Activated CD4-positive, alpha-beta memory T cell treated with anti-CD3 and anti-CD28 coated beads for 36 hours (primary cell): ENCODE measurements around the gene PARN. TPM values are rescaled to one million over a fixed set of nuclear protein-coding genes. Genes with fewer than 3 reads are reported as not detected.

Experiments used
- CTCF ChIA-PET: fragments of 350-600 bp; sonication (Branson Sonifier 250); formaldehyde crosslinking; loops from one replicate; lab custom pipeline; 2021; ENCODE audit warnings: antibody characterized with exemption, inconsistent platforms; lab: Charles Lee
- POLR2A ChIA-PET: fragments of 350-600 bp; sonication (Branson Sonifier 250); formaldehyde crosslinking; loops from one replicate; lab custom pipeline; 2021; ENCODE audit warnings: antibody characterized with exemption; lab: Charles Lee
- DNase-seq: peaks from one replicate; pipeline ENCODE4 v3.0.0-alpha.2; 2020
- H3K27ac Mint-ChIP-seq: one replicate; pipeline ENCODE4 v1.8.0; 2021; ENCODE audit warnings: mixed read lengths
- H3K27me3 Mint-ChIP-seq: one replicate; pipeline ENCODE4 v1.8.0; 2021; ENCODE audit warnings: mixed read lengths
- H3K36me3 Mint-ChIP-seq: one replicate; pipeline ENCODE4 v1.8.0; 2021; ENCODE audit warnings: mixed read lengths
- H3K4me1 Mint-ChIP-seq: one replicate; pipeline ENCODE4 v1.8.0; 2021; ENCODE audit warnings: low read depth, mixed read lengths
- H3K4me3 Mint-ChIP-seq: one replicate; pipeline ENCODE4 v1.8.0; 2021; ENCODE audit warnings: mild to moderate bottlenecking, mixed read lengths
- H3K9me3 Mint-ChIP-seq: one replicate; pipeline ENCODE4 v1.8.0; 2021; ENCODE audit warnings: mixed read lengths
- intact Hi-C: fragments of 100-400 bp; cut with micrococcal nuclease; formaldehyde crosslinking; loops from one replicate; pipeline ENCODE4 v1.15.1; 2023
- total RNA-seq, 2 experiments: library from RNA; stranded (reverse); gene quantifications; one replicate each; pipeline ENCODE4 v1.2.3, GENCODE V29; 2021

The PARN gene
- total RNA-seq, 2 experiments from 2014 or later, result 43.4 to 44.2 TPM

GRCh38 chr16:14501331-14502255 is 128.5 kb downstream of the PARN start:
- H3K27ac Mint-ChIP-seq, result no peak overlapping the region
- peaks cover 17% of the 10 kb centered on the region for H3K4me1 Mint-ChIP-seq
- no peaks in the 10 kb centered on the region for H3K36me3 Mint-ChIP-seq
- no peaks in the 10 kb centered on the region for H3K9me3 Mint-ChIP-seq
- intact Hi-C loops, result no loop called here
- POLR2A ChIA-PET, result no interaction called here
- no peak overlapping the region for H3K4me3 Mint-ChIP-seq
- CTCF ChIA-PET, result no interaction called here
- no peaks in the 10 kb centered on the region for H3K27me3 Mint-ChIP-seq
- DNase-seq, result no peak

GRCh38 chr16:14500791-14501190 is 129.3 kb downstream of the PARN start:
- Mint-ChIP-seq H3K27ac (no peak overlapping the region), H3K27me3 (no peaks in the 10 kb centered on the region), H3K4me1 (peaks cover 13% of the 10 kb centered on the region), H3K4me3 (no peak overlapping the region), H3K36me3 (no peaks in the 10 kb centered on the region), H3K9me3 (no peaks in the 10 kb centered on the region)
- POLR2A ChIA-PET, result no interaction called here
- DNase-seq, result no peak
- intact Hi-C loops, result no loop called here
- CTCF ChIA-PET, result no interaction called here

DNA sequence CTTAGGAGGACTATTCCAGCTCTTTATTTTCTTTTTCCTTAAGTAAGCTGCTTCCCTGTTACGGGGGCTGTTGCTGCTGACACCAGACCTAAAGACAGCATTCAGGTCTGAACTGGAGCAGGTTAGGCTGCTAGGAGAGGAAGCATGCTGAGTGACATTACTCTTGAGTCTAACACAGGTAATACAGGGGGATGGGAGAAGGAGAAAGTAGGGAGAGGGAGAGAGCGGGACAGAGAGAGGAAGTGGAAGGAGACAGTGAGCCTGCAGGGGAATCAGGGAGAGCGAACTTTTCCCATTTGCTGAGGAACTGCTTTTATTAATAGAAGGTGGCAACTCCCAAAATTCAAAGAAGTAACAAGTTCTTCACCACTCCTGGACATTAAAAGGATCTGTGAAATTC is 130.9 kb downstream of the PARN start:
- H3K27ac Mint-ChIP-seq, result no peak overlapping the region
- POLR2A ChIA-PET, result no interaction called here
- H3K27me3 Mint-ChIP-seq, result no peaks in the 10 kb centered on the region
- H3K4me3 Mint-ChIP-seq, result no peak overlapping the region
- peaks cover 12% of the 10 kb centered on the region for H3K4me1 Mint-ChIP-seq
- no peak for DNase-seq
- intact Hi-C loops, result no loop called here
- peaks cover 3% of the 10 kb centered on the region for H3K36me3 Mint-ChIP-seq
- CTCF ChIA-PET, result no interaction called here
- no peaks in the 10 kb centered on the region for H3K9me3 Mint-ChIP-seq

- no peak overlapping the region for H3K27ac Mint-ChIP-seq
- peaks cover 10% of the 10 kb centered on the region for H3K4me1 Mint-ChIP-seq
- intact Hi-C loops, result no loop called here
- ChIA-PET POLR2A (no interaction called here), CTCF (no interaction called here)
- H3K36me3 Mint-ChIP-seq, result peaks cover 3% of the 10 kb centered on the region
- no peak overlapping the region for H3K4me3 Mint-ChIP-seq
- H3K9me3 Mint-ChIP-seq, result no peaks in the 10 kb centered on the region
- H3K27me3 Mint-ChIP-seq, result no peaks in the 10 kb centered on the region
- DNase-seq, result no peak
These were observed 132.6 kb downstream of the PARN start for GRCh38 chr16:14497245-14498082.

- no peaks in the 10 kb centered on the region for H3K27me3 Mint-ChIP-seq
- intact Hi-C loops, result no loop called here
- no peak overlapping the region for H3K4me3 Mint-ChIP-seq
- ChIA-PET POLR2A (no interaction called here), CTCF (no interaction called here)
- DNase-seq, result no peak
- peaks cover 3% of the 10 kb centered on the region for H3K36me3 Mint-ChIP-seq
- peaks cover 13% of the 10 kb centered on the region for H3K4me1 Mint-ChIP-seq
- no peak overlapping the region for H3K27ac Mint-ChIP-seq
- no peaks in the 10 kb centered on the region for H3K9me3 Mint-ChIP-seq
These were observed 133.3 kb downstream of the PARN start for GRCh38 chr16:14496786-14497185.

DNA sequence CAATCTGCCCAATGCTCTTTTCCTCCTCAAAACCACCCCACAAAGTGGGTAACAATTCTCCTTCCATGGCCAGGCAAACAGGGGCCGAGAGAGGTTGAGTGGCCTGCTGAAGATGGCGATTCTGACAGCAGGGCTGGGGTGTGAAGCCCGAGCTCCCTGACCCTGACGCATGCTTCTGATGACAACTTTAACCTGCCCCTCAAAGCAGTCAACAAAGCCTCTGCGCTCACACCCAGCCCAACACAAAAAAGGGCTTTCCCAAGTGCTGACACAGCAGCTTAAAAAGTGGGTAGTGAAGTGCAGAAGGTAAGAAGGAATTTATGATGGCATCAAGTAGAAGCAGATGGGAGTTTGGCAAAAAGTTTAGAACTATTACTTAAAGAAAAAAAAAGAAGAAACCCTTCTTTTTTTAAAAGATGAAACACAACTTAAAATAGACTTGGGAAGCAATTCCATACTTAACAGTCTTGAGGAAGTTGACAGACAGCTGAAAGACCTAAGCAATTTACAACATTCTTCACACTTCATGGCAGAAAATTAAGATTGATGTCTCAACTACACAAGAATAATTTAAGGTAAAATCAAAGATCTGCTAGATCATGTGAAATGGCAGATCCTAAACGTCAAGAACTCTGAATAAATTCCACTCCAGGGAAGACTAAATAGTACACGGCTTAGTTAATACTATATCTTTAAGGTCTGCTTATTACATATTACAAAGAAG is 133.9 kb downstream of the PARN start:
- Mint-ChIP-seq H3K9me3 (no peaks in the 10 kb centered on the region), H3K27ac (no peak overlapping the region), H3K36me3 (peaks cover 3% of the 10 kb centered on the region), H3K4me3 (no peak overlapping the region), H3K27me3 (no peaks in the 10 kb centered on the region), H3K4me1 (peaks cover 13% of the 10 kb centered on the region)
- DNase-seq, result no peak
- intact Hi-C loops, result no loop called here
- POLR2A ChIA-PET, result no interaction called here
- CTCF ChIA-PET, result no interaction called here

GRCh38 chr16:14495213-14496046 is 134.6 kb downstream of the PARN start:
- H3K4me3 Mint-ChIP-seq, result no peak overlapping the region
- CTCF ChIA-PET, result no interaction called here
- peaks cover 13% of the 10 kb centered on the region for H3K4me1 Mint-ChIP-seq
- intact Hi-C loops, result no loop called here
- no peak for DNase-seq
- H3K27me3 Mint-ChIP-seq, result no peaks in the 10 kb centered on the region
- H3K27ac Mint-ChIP-seq, result no peak overlapping the region
- no peaks in the 10 kb centered on the region for H3K9me3 Mint-ChIP-seq
- POLR2A ChIA-PET, result no interaction called here
- peaks cover 3% of the 10 kb centered on the region for H3K36me3 Mint-ChIP-seq

- ChIA-PET POLR2A (no interaction called here), CTCF (no interaction called here)
- Mint-ChIP-seq H3K4me3 (no peak overlapping the region), H3K4me1 (peaks cover 13% of the 10 kb centered on the region), H3K9me3 (no peaks in the 10 kb centered on the region), H3K27ac (no peak overlapping the region), H3K36me3 (peaks cover 3% of the 10 kb centered on the region), H3K27me3 (no peaks in the 10 kb centered on the region)
- intact Hi-C loops, result no loop called here
- no peak for DNase-seq
These were observed 135.6 kb downstream of the PARN start for GRCh38 chr16:14494396-14494966.

DNA sequence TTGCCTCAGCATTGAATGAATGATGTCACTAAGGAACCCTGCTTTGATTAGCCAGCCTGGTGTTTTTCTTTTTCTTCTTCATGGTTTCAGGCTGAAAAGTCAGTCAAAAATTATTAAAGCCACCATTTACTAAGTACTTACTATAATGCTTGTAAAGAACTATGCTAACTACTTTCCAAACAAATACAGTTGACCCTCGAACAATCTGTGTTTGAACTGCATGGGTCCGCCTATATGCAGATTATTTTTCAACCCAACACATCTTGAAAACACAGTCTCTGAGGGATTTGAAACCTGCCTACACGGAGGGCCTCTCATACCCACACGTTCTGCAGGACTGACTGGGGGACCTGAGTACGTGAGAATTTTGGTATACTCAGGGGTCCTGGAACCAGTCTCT is 136.3 kb downstream of the PARN start:
- POLR2A ChIA-PET, result no interaction called here
- H3K9me3 Mint-ChIP-seq, result no peaks in the 10 kb centered on the region
- H3K27me3 Mint-ChIP-seq, result no peaks in the 10 kb centered on the region
- peaks cover 3% of the 10 kb centered on the region for H3K36me3 Mint-ChIP-seq
- CTCF ChIA-PET, result no interaction called here
- no peak overlapping the region for H3K4me3 Mint-ChIP-seq
- DNase-seq, result no peak
- no peak overlapping the region for H3K27ac Mint-ChIP-seq
- H3K4me1 Mint-ChIP-seq, result peaks cover 13% of the 10 kb centered on the region
- intact Hi-C loops, result no loop called here

DNA sequence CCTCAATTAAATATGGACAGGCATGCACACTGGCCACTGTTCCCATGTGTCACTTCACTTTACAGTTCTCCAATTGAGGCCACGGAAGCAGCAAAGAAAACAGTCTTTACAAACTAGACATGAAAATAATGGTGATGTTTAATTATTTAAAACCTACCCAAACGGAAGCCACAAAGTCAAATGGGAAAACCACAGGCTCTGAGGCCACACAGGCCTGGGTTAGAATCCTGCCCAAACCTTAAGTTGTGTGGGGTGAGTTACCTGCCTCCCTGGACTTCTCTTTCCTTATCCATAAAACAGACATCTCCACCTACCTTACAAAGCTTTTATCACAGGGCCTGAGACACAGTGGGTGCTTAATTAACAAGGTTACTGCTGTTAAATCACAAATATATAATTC is 137.4 kb downstream of the PARN start:
- Mint-ChIP-seq H3K4me3 (no peak overlapping the region), H3K36me3 (peaks cover 3% of the 10 kb centered on the region), H3K27me3 (no peaks in the 10 kb centered on the region), H3K9me3 (no peaks in the 10 kb centered on the region), H3K27ac (no peak overlapping the region), H3K4me1 (peaks cover 22% of the 10 kb centered on the region)
- no peak for DNase-seq
- ChIA-PET POLR2A (no interaction called here), CTCF (no interaction called here)
- intact Hi-C loops, result no loop called here

DNA sequence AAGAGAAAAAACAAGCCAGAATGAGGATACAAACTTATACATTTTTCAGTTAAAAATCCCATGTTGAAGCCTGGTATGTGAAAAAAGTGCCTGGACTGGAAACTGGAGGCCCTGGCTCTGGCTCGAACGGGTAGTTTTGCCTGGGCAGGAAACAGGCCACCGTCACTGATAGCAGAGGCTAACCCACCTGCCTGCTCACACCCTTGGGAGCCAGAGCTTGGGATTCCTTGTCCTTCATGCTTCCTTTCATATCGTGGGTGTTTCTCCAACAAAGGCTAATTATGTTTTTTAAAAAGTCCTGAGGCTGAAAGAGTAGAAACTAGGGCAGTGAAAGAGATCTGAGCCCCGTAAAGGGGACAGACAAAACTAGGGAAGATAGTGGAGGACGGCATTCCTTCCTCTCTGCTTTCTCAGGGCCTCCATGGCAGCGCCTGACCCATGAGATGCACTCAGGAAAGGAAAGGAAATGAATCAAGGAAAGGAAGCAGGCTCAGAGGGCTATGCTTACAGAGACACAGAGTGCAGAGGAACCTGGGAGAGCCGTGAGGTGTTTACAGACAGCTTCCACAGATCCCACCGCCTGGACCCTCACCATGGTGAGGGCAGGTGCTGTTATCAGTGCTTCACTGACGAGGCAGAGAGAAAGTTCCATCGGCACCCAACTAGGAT is 138.1 kb downstream of the PARN start:
- Mint-ChIP-seq H3K27ac (no peak overlapping the region), H3K36me3 (peaks cover 3% of the 10 kb centered on the region), H3K4me1 (peaks cover 23% of the 10 kb centered on the region), H3K9me3 (no peaks in the 10 kb centered on the region), H3K4me3 (no peak overlapping the region), H3K27me3 (no peaks in the 10 kb centered on the region)
- ChIA-PET POLR2A (no interaction called here), CTCF (interaction anchor here (1.2 kb wide), 1 partner anchor 18 kb away, joined by 3 read pairs; no protein-coding TSS in a partner anchor)
- DNase-seq, result no peak
- intact Hi-C loops, result no loop called here
